T47D (cell line): Measurements from ENCODE around the gene CLRN3.

Experiments
- DNase-seq, 2 experiments: peaks; one replicate each; pipeline versions ENCODE4 v3.0.0 to v3.0.0-alpha.2; 2011 to 2012; ENCODE audit warnings: low read depth in 1 of 2, low spot score in 1 of 2
- JUND ChIP-seq: IDR thresholded peaks from 2 replicates; pipeline ENCODE4 v1.6.1; 2012; ENCODE audit warnings: low read depth
- in situ Hi-C: cut with HindIII; loops from 2 replicates; pipeline ENCODE4 v1.10.0; 2016; ENCODE audit warnings: low sequenced_read_pairs, low pct_unique_long_range_greater_than_20kb

Gene CLRN3

GRCh38 chr10:127925471-127926207 lies 32.9 kb upstream of the CLRN3 start:
- DNase-seq = no peak
- in situ Hi-C loops = no loop called here
- TF ChIP-seq JUND = no peak

GRCh38 chr10:127923646-127924045 lies 30.9 kb upstream of the CLRN3 start:
- in situ Hi-C loops = no loop called here
- no peak for TF ChIP-seq JUND
- no peak for DNase-seq

DNA sequence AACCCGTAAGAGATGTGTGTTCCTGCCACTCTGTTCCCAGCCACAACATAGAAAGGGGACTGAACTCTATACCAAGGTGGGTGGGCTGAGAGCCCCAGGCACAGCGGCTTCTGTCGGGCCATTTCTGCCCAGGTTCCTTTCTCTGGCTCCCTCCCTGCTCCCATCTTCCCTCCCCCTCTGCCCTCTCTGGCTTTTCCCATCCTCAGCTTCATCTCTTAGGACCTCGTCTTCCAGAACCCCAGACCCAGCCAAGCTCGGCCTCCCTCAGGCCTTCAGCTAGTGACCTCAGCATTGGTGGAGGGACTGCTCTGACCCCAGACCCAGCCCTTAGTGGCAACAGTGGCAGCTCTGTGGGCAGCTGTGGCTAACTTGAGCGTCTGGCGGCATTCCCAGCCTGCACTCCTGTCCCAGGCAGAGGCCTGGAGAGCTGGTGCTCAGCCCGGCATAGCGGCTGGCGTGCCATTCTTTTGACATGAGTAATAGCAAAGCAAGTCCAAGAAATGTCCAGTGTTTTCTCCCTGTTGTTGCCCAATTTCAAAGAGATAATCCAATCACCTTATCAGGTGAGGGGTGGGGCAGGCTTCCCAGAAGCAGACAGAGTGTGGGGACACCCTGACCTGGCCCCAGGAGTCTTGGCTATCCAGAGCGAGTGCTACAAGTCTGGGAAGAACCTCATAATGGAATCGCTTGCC lies 30.1 kb upstream of the CLRN3 start:
- in situ Hi-C loops = no loop called here
- no peak for DNase-seq
- no peak for TF ChIP-seq JUND

GRCh38 chr10:127922206-127922605 lies 29.5 kb upstream of the CLRN3 start:
- no peak for DNase-seq
- no peak for TF ChIP-seq JUND
- in situ Hi-C loops = no loop called here

DNA sequence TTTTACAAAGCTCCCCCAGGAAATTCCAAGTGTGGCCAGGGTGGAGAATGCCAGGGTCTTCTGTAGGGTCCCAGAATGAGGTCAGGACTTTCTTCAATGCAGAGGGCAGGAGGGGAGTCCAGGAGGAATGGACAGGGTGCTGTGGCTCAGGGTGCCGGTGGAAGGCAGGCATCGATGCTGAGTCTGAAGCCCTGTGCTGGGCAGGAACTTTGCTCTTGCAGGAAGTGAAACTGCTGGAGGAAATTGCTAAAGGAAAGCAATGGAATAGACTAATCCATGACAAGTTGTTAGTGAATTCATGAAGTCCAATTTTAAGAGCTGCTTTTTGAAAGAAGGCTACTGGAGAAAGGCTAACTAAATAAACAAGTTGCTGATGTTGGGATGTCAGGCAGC lies 29.0 kb upstream of the CLRN3 start:
- in situ Hi-C loops = no loop called here
- DNase-seq = no peak
- TF ChIP-seq JUND = no peak

DNA sequence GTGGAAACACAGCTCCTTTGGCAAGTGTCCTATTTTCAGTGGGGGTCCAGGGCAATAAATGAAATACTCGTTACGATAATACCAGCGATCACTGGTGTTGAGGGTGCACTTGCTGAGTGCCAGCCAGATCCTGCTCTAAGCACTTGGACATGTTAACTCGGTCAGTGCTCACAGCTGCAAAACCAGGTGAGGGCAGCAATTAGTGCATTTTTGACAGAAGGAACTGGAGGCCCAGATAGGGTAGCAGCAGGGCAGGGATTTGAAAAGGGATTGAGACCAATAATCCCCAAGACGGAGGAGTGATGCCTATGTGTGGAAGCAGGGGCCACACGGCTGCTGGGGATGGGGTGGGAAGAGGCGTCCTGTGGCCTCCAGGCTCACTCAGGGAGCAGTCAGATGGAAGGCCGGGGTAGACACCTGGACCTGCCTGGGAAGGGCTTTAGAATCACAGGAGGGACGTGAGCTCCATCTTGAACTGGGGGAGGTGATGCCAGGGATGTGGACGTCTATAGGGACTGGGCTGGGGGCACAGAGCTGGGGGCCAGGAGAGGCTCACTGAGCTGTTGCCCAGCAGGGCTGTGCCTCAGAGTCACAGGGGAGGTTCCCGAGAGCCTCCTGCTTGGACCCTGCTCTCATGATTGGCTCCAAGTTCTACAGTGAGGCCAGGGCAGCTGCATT lies 28.5 kb upstream of the CLRN3 start:
- no peak for TF ChIP-seq JUND
- no peak for DNase-seq
- in situ Hi-C loops = no loop called here

DNA sequence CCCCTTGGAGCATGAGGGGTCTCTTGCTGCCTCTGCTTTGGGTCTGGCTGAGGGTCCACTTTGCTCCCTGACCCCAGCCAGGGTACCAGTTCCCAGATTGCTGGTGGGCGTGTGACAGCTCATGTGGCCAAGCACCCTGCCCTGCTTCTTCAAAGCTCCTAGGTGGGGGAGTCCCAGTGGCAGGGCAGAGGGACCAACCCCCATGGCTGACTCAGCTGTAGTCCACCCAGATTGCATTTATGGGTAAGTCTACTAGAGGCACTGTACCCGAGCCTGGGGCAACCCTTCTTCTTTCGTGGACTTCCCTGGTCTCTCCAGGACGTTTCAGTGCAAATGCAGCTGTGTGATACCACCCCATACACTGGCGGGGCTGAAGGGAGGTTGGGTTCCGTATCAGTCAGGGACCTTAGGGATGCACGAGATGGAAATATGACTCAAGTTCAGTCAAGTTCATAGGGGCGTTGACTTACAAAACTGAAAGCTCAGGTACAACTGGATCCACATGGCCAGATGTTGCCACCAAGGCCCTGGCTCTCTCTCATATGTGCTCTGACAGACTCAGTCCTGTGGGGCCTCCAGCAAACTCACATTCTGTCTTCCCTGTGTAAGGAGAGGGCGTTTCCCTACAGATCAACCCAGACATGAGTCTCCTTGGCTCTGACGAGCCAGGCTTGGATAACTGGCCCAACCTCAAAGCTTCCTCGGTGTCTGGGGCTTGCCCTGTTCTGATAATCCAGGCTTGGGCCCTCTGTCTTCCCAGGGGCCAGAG lies 27.7 kb upstream of the CLRN3 start:
- TF ChIP-seq JUND = no peak
- DNase-seq = no peak
- in situ Hi-C loops = no loop called here

DNA sequence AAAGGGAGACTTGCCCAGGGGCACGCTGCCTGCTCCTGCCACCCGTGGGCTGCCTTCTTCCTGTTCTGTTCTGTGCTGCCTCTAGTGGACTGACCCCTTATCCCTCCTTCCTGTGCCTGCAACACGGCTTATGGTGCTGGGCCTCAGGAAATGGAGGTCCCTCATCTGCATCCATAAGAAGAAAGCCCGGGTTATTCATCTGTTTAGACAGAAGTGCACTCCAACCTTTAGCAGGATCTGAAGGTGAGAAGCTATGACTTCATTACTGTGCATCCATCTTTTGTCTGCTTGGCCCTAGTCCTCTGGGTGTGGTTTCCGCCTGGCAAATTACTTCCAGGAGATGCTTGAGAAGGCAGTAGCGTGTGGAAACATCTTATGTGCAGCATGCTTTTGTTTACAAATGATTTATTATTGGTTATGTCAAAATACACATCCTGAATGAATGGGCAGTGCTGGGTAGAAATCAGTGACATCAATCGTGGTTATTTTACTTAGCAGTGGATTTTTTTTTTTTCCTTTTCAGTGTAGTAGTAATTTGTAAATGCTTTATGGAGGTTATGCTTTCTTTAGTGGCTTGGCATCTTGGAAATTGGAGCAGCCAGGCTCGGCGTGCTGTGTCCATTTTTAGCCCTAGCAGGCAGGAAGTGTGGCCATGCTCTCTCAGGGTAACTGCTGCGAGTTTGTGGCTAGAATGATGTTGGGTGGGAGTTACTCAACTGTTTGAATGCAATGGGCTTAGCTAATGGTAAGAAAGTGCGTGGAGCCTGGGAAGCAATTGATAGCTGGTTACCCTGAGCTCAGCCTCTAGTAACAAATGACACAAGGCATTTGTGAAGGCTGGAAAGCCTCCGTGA lies 26.9 kb upstream of the CLRN3 start:
- in situ Hi-C loops = no loop called here
- no peak for TF ChIP-seq JUND
- DNase-seq = no peak

GRCh38 chr10:127918572-127918971 lies 25.8 kb upstream of the CLRN3 start:
- no peak for DNase-seq
- in situ Hi-C loops = no loop called here
- TF ChIP-seq JUND = no peak

- no peak for TF ChIP-seq JUND
- in situ Hi-C loops = no loop called here
- DNase-seq = no peak
Measured at GRCh38 chr10:127916826-127917225, 24.1 kb upstream of the CLRN3 start.

- TF ChIP-seq JUND = no peak
- in situ Hi-C loops = no loop called here
- DNase-seq = no peak
Measured at GRCh38 chr10:127915324-127915723, 22.6 kb upstream of the CLRN3 start.

GRCh38 chr10:127913368-127913759 lies 20.6 kb upstream of the CLRN3 start:
- in situ Hi-C loops = no loop called here
- no peak for TF ChIP-seq JUND

More at GRCh38 chr10:127913368-127913759, 20.6 kb upstream of the CLRN3 start:
- DNase-seq = no peak
